ENCODE measurements around the gene EEF1AKMT2.

Gene EEF1AKMT2

DNA sequence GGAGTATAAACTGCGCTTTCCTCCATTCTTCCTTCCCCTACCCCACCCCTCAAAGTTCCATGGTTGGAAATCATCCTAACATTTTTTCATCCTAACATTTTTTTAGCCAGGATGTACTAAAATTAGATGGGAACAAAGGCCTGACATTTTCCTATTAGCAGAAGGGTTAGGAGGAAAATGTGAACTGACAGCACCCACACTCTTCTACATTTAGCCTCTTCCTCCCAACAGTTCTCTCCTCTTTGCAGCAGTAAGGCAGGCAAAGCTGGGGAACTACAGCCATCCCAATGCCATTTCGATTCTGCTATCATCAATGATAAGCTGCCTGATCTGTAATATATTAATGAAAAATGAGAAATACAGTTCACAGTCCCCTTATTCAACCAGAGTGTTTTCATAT is 36.1 kb downstream of the EEF1AKMT2 start:
- H4K8ac ChIP-seq (ENCODE audit: low read depth, low read length) = no peak overlapping the region
- H3K27ac ChIP-seq (ENCODE audit: low read depth, low read length) = no peak overlapping the region
- H2BK5ac ChIP-seq (ENCODE audit: low read length) = no peak overlapping the region
- H3K27me3 ChIP-seq (ENCODE audit: insufficient read depth, low read length, poor library complexity) = no peaks in the 10 kb centered on the region
- H3K4me1 ChIP-seq (ENCODE audit: control insufficient read depth, low read depth, low read length) = no peaks in the 10 kb centered on the region
- H2BK15ac ChIP-seq (replicated peaks; ENCODE audit: low read depth) = no peak overlapping the region
- H3K79me2 ChIP-seq (ENCODE audit: control insufficient read depth, insufficient read depth, low read length) = no peaks in the 10 kb centered on the region
- no peak overlapping the region for H3K4ac ChIP-seq (ENCODE audit: low read depth, low read length)
- H2BK120ac ChIP-seq (ENCODE audit: low read depth, low read length) = no peak overlapping the region
- no peak overlapping the region for H3K9ac ChIP-seq (ENCODE audit: low read length)
- no peak overlapping the region for H4K5ac ChIP-seq (ENCODE audit: low read length)
- no peak overlapping the region for H2AK5ac ChIP-seq (ENCODE audit: low read length)
- H3K56ac ChIP-seq (ENCODE audit: low read length) = no peak overlapping the region
- WGBS (ENCODE audit: extremely low coverage, insufficient coverage, low lambda C conversion rate) = no CpG with 5 or more reads among the region's 2 CpGs
- no peak overlapping the region for H3K4me3 ChIP-seq (ENCODE audit: low read length)
- H3K23ac ChIP-seq (ENCODE audit: low read length) = no peak overlapping the region
- no peak for DNase-seq
- H3K18ac ChIP-seq (ENCODE audit: low read length) = no peak overlapping the region
- peaks cover 3% of the 10 kb centered on the region for H3K79me1 ChIP-seq (ENCODE audit: low read length)
- peaks cover 3% of the 10 kb centered on the region for H3K36me3 ChIP-seq (ENCODE audit: control insufficient read depth, insufficient read depth, low read length)
- H3K4me2 ChIP-seq (ENCODE audit: low read length) = no peak overlapping the region

DNA sequence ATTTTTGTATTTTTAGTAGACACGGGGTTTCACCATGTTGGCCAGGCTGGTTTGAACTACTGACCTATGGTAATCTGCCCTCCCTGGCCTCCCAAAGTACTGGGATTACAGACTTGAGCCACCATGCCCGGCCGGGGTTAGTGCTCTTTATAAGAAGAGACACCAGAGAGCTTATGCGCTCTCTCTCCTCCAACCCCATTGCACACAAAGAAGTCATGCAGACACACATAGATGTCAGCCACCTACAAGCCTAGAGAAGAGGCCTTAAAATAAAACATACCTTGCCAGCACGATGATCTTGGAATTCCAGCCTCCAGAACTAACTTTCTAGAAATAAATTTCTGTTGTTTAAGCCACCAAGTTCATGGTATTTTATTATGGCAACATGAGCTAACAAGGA is 37.5 kb downstream of the EEF1AKMT2 start:
- H3K27me3 ChIP-seq (ENCODE audit: insufficient read depth, low read length, poor library complexity) = no peaks in the 10 kb centered on the region
- H3K56ac ChIP-seq (ENCODE audit: low read length) = no peak overlapping the region
- H3K36me3 ChIP-seq (ENCODE audit: control insufficient read depth, insufficient read depth, low read length) = peaks cover 1% of the 10 kb centered on the region
- no peaks in the 10 kb centered on the region for H3K4me1 ChIP-seq (ENCODE audit: control insufficient read depth, low read depth, low read length)
- no peak for DNase-seq
- H3K79me1 ChIP-seq (ENCODE audit: low read length) = peaks cover 3% of the 10 kb centered on the region
- H4K8ac ChIP-seq (ENCODE audit: low read depth, low read length) = no peak overlapping the region
- no peak overlapping the region for H3K4me3 ChIP-seq (ENCODE audit: low read length)
- no peak overlapping the region for H2BK5ac ChIP-seq (ENCODE audit: low read length)
- no peak overlapping the region for H3K4ac ChIP-seq (ENCODE audit: low read depth, low read length)
- WGBS (ENCODE audit: extremely low coverage, insufficient coverage, low lambda C conversion rate) = no CpG with 5 or more reads among the region's 5 CpGs
- H3K23ac ChIP-seq (ENCODE audit: low read length) = no peak overlapping the region
- H3K18ac ChIP-seq (ENCODE audit: low read length) = no peak overlapping the region
- H3K9ac ChIP-seq (ENCODE audit: low read length) = no peak overlapping the region
- no peak overlapping the region for H2AK5ac ChIP-seq (ENCODE audit: low read length)
- H2BK120ac ChIP-seq (ENCODE audit: low read depth, low read length) = no peak overlapping the region
- no peaks in the 10 kb centered on the region for H3K79me2 ChIP-seq (ENCODE audit: control insufficient read depth, insufficient read depth, low read length)
- no peak overlapping the region for H3K27ac ChIP-seq (ENCODE audit: low read depth, low read length)
- no peak overlapping the region for H2BK15ac ChIP-seq (replicated peaks; ENCODE audit: low read depth)
- no peak overlapping the region for H3K4me2 ChIP-seq (ENCODE audit: low read length)
- no peak overlapping the region for H4K5ac ChIP-seq (ENCODE audit: low read length)

DNA sequence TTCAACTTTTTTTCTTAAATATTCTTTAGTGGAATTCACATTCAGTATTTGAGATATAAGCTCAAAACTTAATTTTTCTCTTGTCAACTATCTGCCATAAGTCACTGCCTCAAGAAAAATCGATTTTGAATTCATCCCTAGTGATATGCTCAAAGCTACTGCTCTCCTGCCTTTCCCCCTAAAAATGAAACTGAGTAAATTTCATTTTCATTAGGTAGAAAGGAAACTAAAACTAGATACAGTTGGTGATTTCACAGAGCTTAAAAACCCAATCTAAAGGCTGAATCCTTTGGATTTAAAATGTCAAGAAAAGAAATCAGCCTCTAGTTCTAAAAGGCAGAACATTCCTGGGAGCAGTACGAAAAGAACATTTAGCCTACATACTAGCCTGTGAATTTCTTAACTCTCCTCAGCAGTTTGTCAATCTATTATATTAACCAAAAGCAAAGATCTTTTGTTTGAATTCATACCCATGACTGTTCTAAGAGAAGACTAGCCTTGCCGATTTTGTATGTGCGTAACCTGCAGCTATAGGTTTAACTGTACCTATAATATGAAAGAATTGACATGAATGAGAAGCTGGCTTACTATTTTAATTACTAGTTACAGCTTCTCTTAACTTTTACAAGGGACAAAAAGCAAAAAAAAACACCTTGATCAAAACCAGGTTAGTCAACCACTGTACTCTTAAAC is 42.6 kb downstream of the EEF1AKMT2 start:
- Histone ChIP-seq H3K4ac (ENCODE audit: low read depth, low read length) (no peak overlapping the region), H2BK15ac (replicated peaks; ENCODE audit: low read depth) (no peak overlapping the region), H3K9ac (ENCODE audit: low read length) (no peak overlapping the region), H3K27ac (ENCODE audit: low read depth, low read length) (no peak overlapping the region), H3K23ac (ENCODE audit: low read length) (no peak overlapping the region), H4K5ac (ENCODE audit: low read length) (no peak overlapping the region), H2BK5ac (ENCODE audit: low read length) (no peak overlapping the region), H3K4me1 (ENCODE audit: control insufficient read depth, low read depth, low read length) (no peaks in the 10 kb centered on the region), H3K36me3 (ENCODE audit: control insufficient read depth, insufficient read depth, low read length) (peaks cover 2% of the 10 kb centered on the region), H4K8ac (ENCODE audit: low read depth, low read length) (no peak overlapping the region), H3K79me2 (ENCODE audit: control insufficient read depth, insufficient read depth, low read length) (no peaks in the 10 kb centered on the region), H3K56ac (ENCODE audit: low read length) (no peak overlapping the region), H2BK120ac (ENCODE audit: low read depth, low read length) (no peak overlapping the region), H3K18ac (ENCODE audit: low read length) (no peak overlapping the region), H3K79me1 (ENCODE audit: low read length) (no peaks in the 10 kb centered on the region), H3K4me3 (ENCODE audit: low read length) (no peak overlapping the region), H2AK5ac (ENCODE audit: low read length) (no peak overlapping the region), H3K27me3 (ENCODE audit: insufficient read depth, low read length, poor library complexity) (no peaks in the 10 kb centered on the region), H3K4me2 (ENCODE audit: low read length) (no peak overlapping the region)
- DNase-seq = no peak
- WGBS (ENCODE audit: extremely low coverage, insufficient coverage, low lambda C conversion rate) = no CpG with 5 or more reads among the region's 4 CpGs

DNA sequence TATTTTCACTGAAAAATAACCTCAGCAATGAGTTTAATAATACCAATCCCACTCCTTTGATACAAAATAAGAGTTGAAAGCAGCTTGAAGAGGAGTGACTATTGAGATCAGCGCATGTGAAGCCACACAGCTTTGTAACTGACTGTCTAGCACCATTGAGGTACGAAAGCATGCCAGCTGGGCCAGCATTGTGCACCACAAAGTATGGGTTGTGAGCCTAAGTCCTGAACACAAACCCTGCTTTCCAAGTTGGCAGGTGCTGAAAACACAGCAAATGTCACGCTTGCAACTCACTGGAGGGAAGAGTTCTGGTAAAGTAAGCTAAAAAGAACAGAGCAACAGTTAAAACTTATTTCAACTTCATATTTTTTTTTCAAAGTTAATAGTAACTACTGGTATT is 43.5 kb downstream of the EEF1AKMT2 start:
- Histone ChIP-seq H4K8ac (ENCODE audit: low read depth, low read length) (no peak overlapping the region), H4K5ac (ENCODE audit: low read length) (no peak overlapping the region), H2BK120ac (ENCODE audit: low read depth, low read length) (no peak overlapping the region), H3K4me1 (ENCODE audit: control insufficient read depth, low read depth, low read length) (no peaks in the 10 kb centered on the region), H2BK5ac (ENCODE audit: low read length) (no peak overlapping the region), H3K9ac (ENCODE audit: low read length) (no peak overlapping the region), H3K23ac (ENCODE audit: low read length) (no peak overlapping the region), H3K18ac (ENCODE audit: low read length) (no peak overlapping the region), H2AK5ac (ENCODE audit: low read length) (no peak overlapping the region), H3K79me1 (ENCODE audit: low read length) (no peaks in the 10 kb centered on the region), H3K56ac (ENCODE audit: low read length) (no peak overlapping the region), H3K4me3 (ENCODE audit: low read length) (no peak overlapping the region), H3K27me3 (ENCODE audit: insufficient read depth, low read length, poor library complexity) (no peaks in the 10 kb centered on the region), H3K4ac (ENCODE audit: low read depth, low read length) (no peak overlapping the region), H3K79me2 (ENCODE audit: control insufficient read depth, insufficient read depth, low read length) (no peaks in the 10 kb centered on the region), H3K27ac (ENCODE audit: low read depth, low read length) (no peak overlapping the region), H3K4me2 (ENCODE audit: low read length) (no peak overlapping the region), H2BK15ac (replicated peaks; ENCODE audit: low read depth) (no peak overlapping the region), H3K36me3 (ENCODE audit: control insufficient read depth, insufficient read depth, low read length) (peaks cover 2% of the 10 kb centered on the region)
- DNase-seq = no peak
- no CpG with 5 or more reads among the region's 3 CpGs for WGBS (ENCODE audit: extremely low coverage, insufficient coverage, low lambda C conversion rate)

DNA sequence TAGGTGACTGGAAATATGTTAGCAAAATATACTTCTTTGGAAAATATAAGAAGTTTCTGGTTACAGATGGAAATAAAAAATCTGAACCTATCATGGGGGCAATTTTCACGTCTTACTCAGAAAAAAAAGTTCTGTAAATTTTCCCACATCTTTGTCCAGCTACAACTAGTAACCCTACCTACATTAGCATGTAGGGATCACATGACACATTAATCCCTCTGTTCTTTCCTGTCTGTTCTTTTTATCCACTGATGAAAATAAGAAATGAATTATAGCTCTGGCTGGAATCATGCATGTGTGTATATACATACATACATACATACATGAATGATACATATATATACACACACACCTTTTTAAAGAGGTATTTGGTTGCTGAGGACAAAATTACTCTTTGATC is 43.9 kb downstream of the EEF1AKMT2 start:
- Histone ChIP-seq H3K36me3 (ENCODE audit: control insufficient read depth, insufficient read depth, low read length) (peaks cover 2% of the 10 kb centered on the region), H4K5ac (ENCODE audit: low read length) (no peak overlapping the region), H3K27ac (ENCODE audit: low read depth, low read length) (no peak overlapping the region), H3K9ac (ENCODE audit: low read length) (no peak overlapping the region), H3K27me3 (ENCODE audit: insufficient read depth, low read length, poor library complexity) (no peaks in the 10 kb centered on the region), H3K4me2 (ENCODE audit: low read length) (no peak overlapping the region), H3K4ac (ENCODE audit: low read depth, low read length) (no peak overlapping the region), H3K23ac (ENCODE audit: low read length) (no peak overlapping the region), H3K79me2 (ENCODE audit: control insufficient read depth, insufficient read depth, low read length) (no peaks in the 10 kb centered on the region), H2BK15ac (replicated peaks; ENCODE audit: low read depth) (no peak overlapping the region), H2BK5ac (ENCODE audit: low read length) (no peak overlapping the region), H3K4me3 (ENCODE audit: low read length) (no peak overlapping the region), H3K4me1 (ENCODE audit: control insufficient read depth, low read depth, low read length) (no peaks in the 10 kb centered on the region), H3K79me1 (ENCODE audit: low read length) (no peaks in the 10 kb centered on the region), H2AK5ac (ENCODE audit: low read length) (no peak overlapping the region), H3K56ac (ENCODE audit: low read length) (no peak overlapping the region), H3K18ac (ENCODE audit: low read length) (no peak overlapping the region), H2BK120ac (ENCODE audit: low read depth, low read length) (no peak overlapping the region), H4K8ac (ENCODE audit: low read depth, low read length) (no peak overlapping the region)
- DNase-seq = no peak
- no CpG with 5 or more reads among the region's 1 CpG for WGBS (ENCODE audit: extremely low coverage, insufficient coverage, low lambda C conversion rate)

DNA sequence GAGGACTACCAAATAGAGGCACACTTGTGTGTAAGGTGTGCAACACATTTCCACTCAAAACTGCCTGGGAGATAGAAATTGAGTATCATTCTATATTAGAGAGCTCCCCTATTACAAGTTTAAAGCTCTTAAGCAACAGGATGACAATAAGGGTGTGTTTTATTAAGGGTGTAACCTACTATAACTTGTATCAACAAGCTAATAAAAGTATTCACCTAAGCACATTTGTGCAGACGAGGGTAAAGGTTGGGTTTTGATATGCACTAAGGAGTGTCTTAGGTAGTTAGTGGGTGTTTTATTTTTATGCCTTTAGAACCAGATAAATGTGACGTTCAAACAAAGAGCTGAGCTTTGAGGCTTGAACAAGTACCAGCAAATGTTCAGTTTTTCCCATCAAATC is 44.7 kb downstream of the EEF1AKMT2 start:
- no peak overlapping the region for H4K5ac ChIP-seq (ENCODE audit: low read length)
- H3K4me3 ChIP-seq (ENCODE audit: low read length) = no peak overlapping the region
- no peak overlapping the region for H3K18ac ChIP-seq (ENCODE audit: low read length)
- no peaks in the 10 kb centered on the region for H3K79me2 ChIP-seq (ENCODE audit: control insufficient read depth, insufficient read depth, low read length)
- no peaks in the 10 kb centered on the region for H3K27me3 ChIP-seq (ENCODE audit: insufficient read depth, low read length, poor library complexity)
- no peak overlapping the region for H3K4me2 ChIP-seq (ENCODE audit: low read length)
- H2BK5ac ChIP-seq (ENCODE audit: low read length) = no peak overlapping the region
- H3K4me1 ChIP-seq (ENCODE audit: control insufficient read depth, low read depth, low read length) = peaks cover 5% of the 10 kb centered on the region
- H2BK15ac ChIP-seq (replicated peaks; ENCODE audit: low read depth) = no peak overlapping the region
- no peak overlapping the region for H2AK5ac ChIP-seq (ENCODE audit: low read length)
- no peak overlapping the region for H3K27ac ChIP-seq (ENCODE audit: low read depth, low read length)
- H3K56ac ChIP-seq (ENCODE audit: low read length) = no peak overlapping the region
- no peak overlapping the region for H3K4ac ChIP-seq (ENCODE audit: low read depth, low read length)
- no peak overlapping the region for H2BK120ac ChIP-seq (ENCODE audit: low read depth, low read length)
- H3K9ac ChIP-seq (ENCODE audit: low read length) = no peak overlapping the region
- peaks cover 2% of the 10 kb centered on the region for H3K36me3 ChIP-seq (ENCODE audit: control insufficient read depth, insufficient read depth, low read length)
- WGBS (ENCODE audit: extremely low coverage, insufficient coverage, low lambda C conversion rate) = no CpG with 5 or more reads among the region's 2 CpGs
- no peaks in the 10 kb centered on the region for H3K79me1 ChIP-seq (ENCODE audit: low read length)
- no peak for DNase-seq
- no peak overlapping the region for H4K8ac ChIP-seq (ENCODE audit: low read depth, low read length)
- H3K23ac ChIP-seq (ENCODE audit: low read length) = no peak overlapping the region
